H9 (cell line): ENCODE measurements around the gene C6orf62. TPM values are rescaled to one million over a fixed set of nuclear protein-coding genes. Genes with fewer than 3 reads are reported as not detected.
"Not testable (repeated sequence)": the region's sequence is repeated elsewhere in the genome, so short reads cannot be mapped to it uniquely, and the experiment has no call there.

Experiments
- DNase-seq: peaks from one replicate; pipeline ENCODE4 v3.0.0-alpha.2; 2017
- H2AFZ ChIP-seq: one replicate; pipeline ENCODE4 v1.6.1; 2013; ENCODE audit warnings: mild to moderate bottlenecking, low read length, control low read depth, moderate library complexity
- H2AK5ac ChIP-seq: 2 replicates; pipeline ENCODE4 v1.6.1; 2013; ENCODE audit warnings: low read length, control low read depth, mixed read lengths; ENCODE audit not compliant: insufficient read length
- H2BK120ac ChIP-seq: one replicate; pipeline ENCODE4 v1.6.1; 2013; ENCODE audit warnings: low read depth, mild to moderate bottlenecking, low read length, control low read depth, inconsistent platforms; ENCODE audit not compliant: poor library complexity, severe bottlenecking
- H2BK12ac ChIP-seq: 2 replicates; pipeline ENCODE4 v1.6.1; 2013; ENCODE audit warnings: low read length, control low read depth, mixed read lengths, low read depth; ENCODE audit not compliant: insufficient read length
- H2BK15ac ChIP-seq: 2 replicates; pipeline ENCODE4 v1.6.1; 2013; ENCODE audit warnings: low read depth, low read length, control low read depth
- H2BK20ac ChIP-seq: one replicate; pipeline ENCODE4 v1.6.1; 2013; ENCODE audit warnings: low read depth, mild to moderate bottlenecking, low read length, control low read depth, inconsistent platforms; ENCODE audit not compliant: poor library complexity, severe bottlenecking
- H2BK5ac ChIP-seq: 2 replicates; pipeline ENCODE4 v1.6.1; 2013; ENCODE audit warnings: low read length, control low read depth, mixed read lengths; ENCODE audit not compliant: insufficient read length
- H3K14ac ChIP-seq: 2 replicates; pipeline ENCODE4 v1.6.1; 2013; ENCODE audit warnings: low read length, control low read depth; ENCODE audit not compliant: insufficient read depth
- H3K18ac ChIP-seq: 2 replicates; pipeline ENCODE4 v1.6.1; 2013; ENCODE audit warnings: low read depth, mild to moderate bottlenecking, mixed read lengths, low read length, control low read depth; ENCODE audit not compliant: insufficient read length
- H3K23ac ChIP-seq: 2 replicates; pipeline ENCODE4 v1.6.1; 2013; ENCODE audit warnings: low read length, control low read depth, mixed read lengths, low read depth; ENCODE audit not compliant: insufficient read length
- H3K23me2 ChIP-seq: 2 replicates; pipeline ENCODE4 v1.6.1; 2013; ENCODE audit warnings: low read depth, mild to moderate bottlenecking, mixed read lengths, low read length, control low read depth; ENCODE audit not compliant: insufficient read length, poor library complexity, severe bottlenecking
- H3K27ac ChIP-seq: 2 replicates; pipeline ENCODE4 v1.5.1; 2013; ENCODE audit warnings: low read length, control low read depth, mixed read lengths, low read depth; ENCODE audit not compliant: insufficient read length
- H3K27me3 ChIP-seq: 2 replicates; pipeline ENCODE4 v1.6.1; 2013; ENCODE audit warnings: low read length, control low read depth, inconsistent platforms; ENCODE audit not compliant: insufficient read depth
- H3K4ac ChIP-seq: 2 replicates; pipeline ENCODE4 v1.6.1; 2013; ENCODE audit warnings: low read depth, mild to moderate bottlenecking, control low read depth, inconsistent platforms, low read length, moderate library complexity
- H3K4me1 ChIP-seq: 2 replicates; pipeline ENCODE4 v1.6.1; 2013; ENCODE audit warnings: low read length, control low read depth, inconsistent platforms; ENCODE audit not compliant: insufficient read depth
- H3K4me2 ChIP-seq: 2 replicates; pipeline ENCODE4 v1.6.1; 2013; ENCODE audit warnings: low read length, control low read depth, mixed read lengths; ENCODE audit not compliant: insufficient read length, insufficient read depth
- H3K56ac ChIP-seq: 2 replicates; pipeline ENCODE4 v1.6.1; 2013; ENCODE audit warnings: low read depth, mild to moderate bottlenecking, mixed read lengths, low read length, control low read depth; ENCODE audit not compliant: insufficient read length
- H3K79me1 ChIP-seq: 2 replicates; pipeline ENCODE4 v1.6.1; 2013; ENCODE audit warnings: low read depth, mild to moderate bottlenecking, moderate library complexity, low read length, control low read depth, inconsistent platforms; ENCODE audit not compliant: insufficient read depth, poor library complexity, severe bottlenecking
- H3K79me2 ChIP-seq: 2 replicates; pipeline ENCODE4 v1.6.1; 2013; ENCODE audit warnings: low read length, control low read depth, inconsistent platforms; ENCODE audit not compliant: insufficient read depth
- H3K9ac ChIP-seq: 2 replicates; pipeline ENCODE4 v1.6.1; 2013; ENCODE audit warnings: low read length, control low read depth, mixed read lengths; ENCODE audit not compliant: insufficient read length; ENCODE audit errors: extremely low read depth
- H3K9me3 ChIP-seq: one replicate; pipeline ENCODE4 v1.6.1; 2013; ENCODE audit warnings: low read depth, low read length, inconsistent platforms; ENCODE audit not compliant: control insufficient read depth
- H3T11ph ChIP-seq: one replicate; pipeline ENCODE4 v1.6.1; 2013; ENCODE audit warnings: mild to moderate bottlenecking, low read length, control low read depth, inconsistent platforms
- H4K20me1 ChIP-seq: one replicate; pipeline ENCODE4 v1.6.1; 2013; ENCODE audit not compliant: control insufficient read depth, insufficient read length, insufficient read depth
- H4K5ac ChIP-seq: 2 replicates; pipeline ENCODE4 v1.6.1; 2013; ENCODE audit warnings: low read depth, mild to moderate bottlenecking, mixed read lengths, low read length, control low read depth; ENCODE audit not compliant: insufficient read length
- H4K8ac ChIP-seq: replicated peaks from 2 replicates; pipeline ENCODE4 v1.6.1; 2013; ENCODE audit warnings: low read length, control low read depth, mixed read lengths, low read depth; ENCODE audit not compliant: insufficient read length
- H4K91ac ChIP-seq: 2 replicates; pipeline ENCODE4 v1.6.1; 2013; ENCODE audit warnings: low read depth, mild to moderate bottlenecking, moderate library complexity, mixed read lengths, low read length, control low read depth; ENCODE audit not compliant: insufficient read length
- H3K27ac Mint-ChIP-seq, 3 experiments: 2 replicates in 2 of 3; 3 replicates in 1 of 3; pipeline ENCODE4 v1.8.0; 2020 to 2021; ENCODE audit warnings: mixed read lengths in 3 of 3, mild to moderate bottlenecking in 1 of 3, moderate library complexity in 1 of 3
- H3K27me3 Mint-ChIP-seq: 2 replicates; pipeline ENCODE4 v1.8.0; 2021; ENCODE audit warnings: low read depth, mild to moderate bottlenecking, moderate library complexity, mixed read lengths
- H3K36me3 Mint-ChIP-seq, 3 experiments: 2 replicates in 2 of 3; 3 replicates in 1 of 3; pipeline ENCODE4 v1.8.0; 2020 to 2021; ENCODE audit warnings: low read depth in 3 of 3, mixed read lengths in 3 of 3; ENCODE audit not compliant: insufficient read depth in 1 of 3
- H3K4me1 Mint-ChIP-seq, 2 experiments: 2 replicates each; pipeline ENCODE4 v1.8.0; 2020; ENCODE audit warnings: mixed read lengths in 2 of 2
- H3K4me3 Mint-ChIP-seq, 2 experiments: 2 replicates in 1 of 2; 3 replicates in 1 of 2; pipeline ENCODE4 v1.8.0; 2020 to 2021; ENCODE audit warnings: mild to moderate bottlenecking in 2 of 2, mixed read lengths in 2 of 2, moderate library complexity in 1 of 2
- H3K9me3 Mint-ChIP-seq, 2 experiments: 2 replicates in 1 of 2; 3 replicates in 1 of 2; pipeline ENCODE4 v1.8.0; 2020; ENCODE audit warnings: mild to moderate bottlenecking in 2 of 2, mixed read lengths in 2 of 2, moderate library complexity in 1 of 2
- WGBS: extraction: QIAGEN DNeasy Blood & Tissue Kit; methylation state at CpG from one replicate; pipeline ENCODE4 v1.1.7; 2013; ENCODE audit warnings: missing lambda C conversion rate, low lambda C conversion rate, mixed read lengths; ENCODE audit not compliant: insufficient read length; ENCODE audit errors: extremely low coverage; 5-methylcytosine and 5-hydroxymethylcytosine counted together
- total RNA-seq: library from RNA; stranded (reverse); gene quantifications from 2 replicates; pipeline ENCODE4 v1.2.1, GENCODE V29; 2021

Gene C6orf62
- total RNA-seq, 1 experiment from 2014 or later: 125 TPM

- not testable (repeated sequence) for H4K91ac ChIP-seq, H3K4me1 ChIP-seq, H3K79me2 ChIP-seq, H3K56ac ChIP-seq, H4K20me1 ChIP-seq, DNase-seq, H3T11ph ChIP-seq, H3K27ac ChIP-seq, H3K14ac ChIP-seq, H2AFZ ChIP-seq, H2BK12ac ChIP-seq, H3K4me2 ChIP-seq, H2BK15ac ChIP-seq, H2BK120ac ChIP-seq, H3K27me3 ChIP-seq, H3K4me3 Mint-ChIP-seq, H2AK5ac ChIP-seq, H2BK5ac ChIP-seq, H3K18ac ChIP-seq, H3K23ac ChIP-seq, H3K4ac ChIP-seq, H3K23me2 ChIP-seq, H3K79me1 ChIP-seq, H4K5ac ChIP-seq, H4K8ac ChIP-seq, H3K9me3 ChIP-seq, H3K27me3 Mint-ChIP-seq, H3K4me1 Mint-ChIP-seq, H3K27ac Mint-ChIP-seq, H3K9ac ChIP-seq, H2BK20ac ChIP-seq
- peaks cover 8 to 22% (median 17%) of the 10 kb centered on the region in 3 experiments; a peak in 6 of 7 replicates for H3K36me3 Mint-ChIP-seq
- peaks cover 34 to 37% of the 10 kb centered on the region in 2 experiments for H3K9me3 Mint-ChIP-seq
- WGBS: no CpG with 5 or more reads among the region's 3 CpGs
These were observed 11.7 kb upstream of the C6orf62 start for GRCh38 chr6:24730653-24731052.
